Gastrocnemius medialis (tissue), 4 donors: ENCODE data around the gene SFPQ. TPM values are rescaled to one million over a fixed set of nuclear protein-coding genes. Genes with fewer than 3 reads are reported as not detected.
A peak's percentile ranks its signal among the peaks of the same experiment; 100 is the strongest.

ENCODE experiments used
- ATAC-seq, 2 donors: fragments of 150-250 bp; one replicate each; pipeline ENCODE4 v1.9.1; 2016
- DNase-seq, 2 donors: peaks; one replicate each; pipeline ENCODE4 v3.0.0-alpha.2; 2019
- H3K27ac ChIP-seq, 4 donors: fragments of 200-600 bp; sonication (generic); 1 replicate in 1 of 4; 2 replicates in 3 of 4; pipeline ENCODE4 v1.5.1; 2016 to 2018; ENCODE audit warnings: mild to moderate bottlenecking in 2 of 4, moderate library complexity in 1 of 4
- H3K27me3 ChIP-seq, 3 donors: fragments of 200-600 bp; sonication (generic) in 2 of 3; 1 replicate in 1 of 3; 2 replicates in 2 of 3; pipeline versions ENCODE4 v1.5.1 to v1.6.0; 2016 to 2019; ENCODE audit warnings: mild to moderate bottlenecking in 1 of 3, moderate library complexity in 1 of 3
- H3K36me3 ChIP-seq, 2 donors: fragments of 200-600 bp; sonication (generic) in 1 of 2; one replicate each; pipeline ENCODE4 v1.5.1; 2017 to 2018
- H3K4me1 ChIP-seq, 2 donors: fragments of 200-600 bp; sonication (generic) in 1 of 2; one replicate each; pipeline ENCODE4 v1.5.1; 2016 to 2017; ENCODE audit warnings: mild to moderate bottlenecking in 2 of 2
- H3K4me3 ChIP-seq, 4 donors: fragments of 200-600 bp; sonication (generic) in 3 of 4; 1 replicate in 1 of 4; 2 replicates in 3 of 4; pipeline ENCODE4 v1.5.1; 2016 to 2019; ENCODE audit warnings: mild to moderate bottlenecking in 2 of 4
- H3K9me3 ChIP-seq, 3 donors: fragments of 200-600 bp; sonication (generic) in 2 of 3; 1 replicate in 1 of 3; 2 replicates in 2 of 3; pipeline ENCODE4 v1.5.1; 2016 to 2019
- POLR2A ChIP-seq, 2 donors: fragments of 450-650 bp; IDR thresholded peaks; one replicate each; pipeline ENCODE4 v1.6.1; 2017; ENCODE audit warnings: antibody characterized with exemption in 2 of 2, mild to moderate bottlenecking in 2 of 2, moderate library complexity in 2 of 2
- in situ Hi-C, 4 donors: fragments of 200-750 bp; cut with MboI; loops; one replicate each; pipeline versions ENCODE4 v1.15.0 to v1.8.0; 2017; ENCODE audit warnings: low sequenced_read_pairs in 4 of 4
- intact Hi-C: fragments of 100-400 bp; cut with DNase I; formaldehyde crosslinking; loops from one replicate; pipeline ENCODE4 v1.15.1; 2023; ENCODE audit warnings: low total_unique reads
- total RNA-seq, 4 donors: library from RNA; depleted of rRNA; stranded (reverse); fragments of >200 nt; gene quantifications; one replicate each; pipeline versions ENCODE4 v1.1.0 to v1.2.3, GENCODE V29; 2016
- TF ChIP-seq, protein P1 (sequence below), 5 experiments: fragments of 450-650 bp in 3 of 5; fragments of 200-600 bp in 2 of 5; sonication (generic) in 2 of 5; IDR thresholded peaks in 4 of 5; conservative IDR thresholded peaks in 1 of 5; 1 replicate in 4 of 5; 2 replicates in 1 of 5; pipeline ENCODE4 v1.5.1; 2016 to 2019; ENCODE audit warnings: antibody characterized with exemption in 5 of 5, mild to moderate bottlenecking in 3 of 5, moderate library complexity in 3 of 5

SFPQ gene
- total RNA-seq, 4 donors from 2014 or later = 70.1 to 128 (median 82.4) TPM

DNA sequence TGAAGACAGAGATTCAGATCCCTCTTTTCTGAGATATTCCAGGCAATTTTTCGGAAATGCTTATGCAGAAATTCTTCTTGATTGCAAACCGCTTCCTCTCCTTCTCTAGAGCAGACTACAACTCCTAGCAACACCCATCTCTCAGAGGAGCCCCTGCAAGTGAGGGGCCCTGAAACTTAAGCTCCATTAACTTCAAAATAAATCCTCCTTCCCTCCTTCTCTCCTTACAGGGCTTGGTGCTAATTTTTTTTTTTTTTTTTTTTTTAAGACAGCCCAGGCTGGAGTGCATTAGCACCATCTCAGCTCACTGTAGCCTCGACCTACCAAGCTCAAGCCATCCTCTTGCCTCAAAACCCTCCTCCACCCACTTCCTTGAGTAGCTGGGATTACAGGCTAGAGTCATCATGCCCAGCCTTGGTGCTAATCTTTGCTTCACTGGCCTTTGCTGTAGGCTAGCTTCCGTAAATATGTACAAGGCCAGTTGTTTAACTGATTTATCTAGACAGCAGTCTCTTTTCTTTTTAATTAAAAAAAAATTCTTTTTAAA lies 30.2 kb upstream of the SFPQ start:
- ATAC-seq = no peak
- Histone ChIP-seq H3K4me1 (no peaks in the 10 kb centered on the region), H3K27me3 (no peaks in the 10 kb centered on the region), H3K4me3 (no peak overlapping the region), H3K36me3 (no peaks in the 10 kb centered on the region), H3K9me3 (no peaks in the 10 kb centered on the region), H3K27ac (no peak overlapping the region)
- DNase-seq = no peak
- TF ChIP-seq, protein P1, sequence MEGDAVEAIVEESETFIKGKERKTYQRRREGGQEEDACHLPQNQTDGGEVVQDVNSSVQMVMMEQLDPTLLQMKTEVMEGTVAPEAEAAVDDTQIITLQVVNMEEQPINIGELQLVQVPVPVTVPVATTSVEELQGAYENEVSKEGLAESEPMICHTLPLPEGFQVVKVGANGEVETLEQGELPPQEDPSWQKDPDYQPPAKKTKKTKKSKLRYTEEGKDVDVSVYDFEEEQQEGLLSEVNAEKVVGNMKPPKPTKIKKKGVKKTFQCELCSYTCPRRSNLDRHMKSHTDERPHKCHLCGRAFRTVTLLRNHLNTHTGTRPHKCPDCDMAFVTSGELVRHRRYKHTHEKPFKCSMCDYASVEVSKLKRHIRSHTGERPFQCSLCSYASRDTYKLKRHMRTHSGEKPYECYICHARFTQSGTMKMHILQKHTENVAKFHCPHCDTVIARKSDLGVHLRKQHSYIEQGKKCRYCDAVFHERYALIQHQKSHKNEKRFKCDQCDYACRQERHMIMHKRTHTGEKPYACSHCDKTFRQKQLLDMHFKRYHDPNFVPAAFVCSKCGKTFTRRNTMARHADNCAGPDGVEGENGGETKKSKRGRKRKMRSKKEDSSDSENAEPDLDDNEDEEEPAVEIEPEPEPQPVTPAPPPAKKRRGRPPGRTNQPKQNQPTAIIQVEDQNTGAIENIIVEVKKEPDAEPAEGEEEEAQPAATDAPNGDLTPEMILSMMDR (IDR thresholded peaks at IDR 0.05 in 4 of 5, conservative IDR thresholded peaks at IDR 0.05 in 1 of 5) = no peak
- TF ChIP-seq POLR2A (IDR thresholded peaks at IDR 0.05) = no peak
- intact Hi-C loops = no loop called here
- in situ Hi-C loops = no loop called here

DNA sequence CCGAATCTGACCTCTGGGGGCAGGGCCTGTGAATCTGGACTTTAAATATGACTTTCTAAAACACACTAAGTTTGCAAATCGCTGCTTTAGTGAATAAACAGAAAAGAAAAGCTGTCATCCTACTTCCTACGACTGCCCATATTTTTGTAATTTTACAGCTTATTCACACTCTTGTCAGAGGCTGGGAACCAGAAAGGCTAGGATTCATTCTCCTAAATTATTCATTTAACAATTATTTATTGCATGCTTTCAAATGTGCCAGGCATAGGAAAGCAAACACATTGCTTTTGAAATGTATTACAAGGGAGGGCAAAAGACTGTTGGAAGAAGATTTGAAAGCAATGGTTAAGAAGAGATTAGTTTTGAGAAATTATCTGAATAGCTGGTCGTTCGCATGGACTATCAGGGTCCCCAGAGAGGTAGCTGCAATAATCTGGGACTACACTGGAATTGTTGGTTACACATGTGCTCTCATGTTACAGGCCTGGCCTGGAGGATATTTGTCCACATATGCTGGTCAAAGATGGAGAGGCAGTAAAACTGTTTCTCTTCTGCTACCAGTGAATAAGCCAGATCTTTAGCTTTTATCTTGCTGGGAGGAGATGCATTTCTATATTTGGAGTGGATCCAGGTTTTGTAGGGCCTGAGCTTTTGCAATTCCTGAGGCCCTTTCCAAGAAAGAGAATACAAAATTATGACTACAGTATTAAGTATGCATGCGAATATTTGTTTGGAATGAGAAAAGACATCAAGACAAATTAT lies 29.6 kb upstream of the SFPQ start:
- intact Hi-C loops = no loop called here
- ATAC-seq = no peak
- no peak overlapping the region for H3K27ac ChIP-seq
- in situ Hi-C loops = no loop called here
- no peaks in the 10 kb centered on the region for H3K9me3 ChIP-seq
- no peak overlapping the region for H3K4me3 ChIP-seq
- TF ChIP-seq, protein P1 (IDR thresholded peaks at IDR 0.05 in 4 of 5, conservative IDR thresholded peaks at IDR 0.05 in 1 of 5) = no peak
- TF ChIP-seq POLR2A (IDR thresholded peaks at IDR 0.05) = no peak
- H3K36me3 ChIP-seq = no peaks in the 10 kb centered on the region
- H3K4me1 ChIP-seq = no peaks in the 10 kb centered on the region
- H3K27me3 ChIP-seq = no peaks in the 10 kb centered on the region
- DNase-seq = no peak

DNA sequence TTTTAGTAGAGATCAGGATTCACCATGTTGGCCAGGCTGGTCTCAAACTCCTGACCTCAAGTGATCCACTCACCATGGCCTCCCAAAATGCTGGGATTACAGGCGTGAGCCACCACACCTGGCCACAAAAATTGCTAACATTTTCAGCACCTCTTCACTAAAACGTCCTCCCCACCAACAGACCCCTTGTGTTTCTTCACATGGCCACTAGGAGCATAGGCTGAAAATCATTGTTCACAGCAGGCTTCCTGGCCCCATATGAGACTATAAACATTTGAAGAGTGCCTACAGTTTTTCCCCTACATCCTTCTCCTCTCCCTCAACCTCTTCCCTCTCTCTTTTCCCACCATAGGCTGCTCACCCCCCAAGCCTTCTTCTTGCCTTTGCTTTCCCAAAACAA lies 28.0 kb upstream of the SFPQ start:
- H3K4me3 ChIP-seq = no peak overlapping the region
- in situ Hi-C loops (no loop called here), intact Hi-C loops (no loop called here)
- DNase-seq (no peak), ATAC-seq (no peak)
- no peaks in the 10 kb centered on the region for H3K36me3 ChIP-seq
- no peak overlapping the region for H3K27ac ChIP-seq
- H3K4me1 ChIP-seq = no peaks in the 10 kb centered on the region
- no peak for TF ChIP-seq POLR2A (IDR thresholded peaks at IDR 0.05)
- TF ChIP-seq, protein P1 (IDR thresholded peaks at IDR 0.05 in 4 of 5, conservative IDR thresholded peaks at IDR 0.05 in 1 of 5) = no peak
- H3K9me3 ChIP-seq = no peaks in the 10 kb centered on the region
- H3K27me3 ChIP-seq = no peaks in the 10 kb centered on the region

DNA sequence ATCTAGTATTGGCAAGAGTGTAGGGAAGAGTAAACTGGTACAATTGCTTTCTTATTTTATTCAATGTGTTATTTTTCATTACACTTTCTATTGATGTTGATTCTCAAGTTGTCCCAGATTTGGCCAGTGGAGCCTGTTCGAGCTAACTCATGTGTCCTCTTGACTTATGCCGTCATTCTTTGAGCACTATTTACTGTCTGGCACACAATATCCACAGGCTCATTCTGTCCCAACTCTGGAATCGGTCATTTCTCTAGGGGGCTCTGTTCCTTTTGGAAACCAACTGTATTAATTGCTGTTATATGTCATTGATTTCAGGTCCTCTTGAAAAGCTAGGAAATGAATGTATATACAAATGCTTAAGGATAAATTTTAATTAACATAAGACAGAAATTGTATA lies 22.4 kb upstream of the SFPQ start:
- in situ Hi-C loops (no loop called here), intact Hi-C loops (no loop called here)
- Histone ChIP-seq H3K4me3 (no peak overlapping the region), H3K9me3 (no peaks in the 10 kb centered on the region), H3K4me1 (no peaks in the 10 kb centered on the region), H3K27ac (no peak overlapping the region), H3K27me3 (no peaks in the 10 kb centered on the region), H3K36me3 (no peaks in the 10 kb centered on the region)
- DNase-seq = no peak
- ATAC-seq = peak in 1 of 2 donors; percentile 60
- TF ChIP-seq, protein P1 (IDR thresholded peaks at IDR 0.05 in 4 of 5, conservative IDR thresholded peaks at IDR 0.05 in 1 of 5) = no peak
- no peak for TF ChIP-seq POLR2A (IDR thresholded peaks at IDR 0.05)
